Thymus (tissue), 11 donors: ENCODE data around the gene BPI. TPM values are rescaled to one million over a fixed set of nuclear protein-coding genes. Genes with fewer than 3 reads are reported as not detected.
"Not testable (repeated sequence)": the region's sequence is repeated elsewhere in the genome, so short reads cannot be mapped to it uniquely, and the experiment has no call there.

Source experiments
- DNase-seq, 9 donors: peaks; one replicate each; pipeline ENCODE4 v3.0.0-alpha.2; 2013; ENCODE audit warnings: low spot score in 9 of 9, low read depth in 6 of 9, missing footprints in 1 of 9
- H3K27ac ChIP-seq, 2 donors: one replicate each; pipeline ENCODE4 v1.5.1; 2013; ENCODE audit warnings: control low read depth in 1 of 2, low read depth in 1 of 2, low read length in 1 of 2, mild to moderate bottlenecking in 1 of 2, moderate library complexity in 1 of 2
- H3K27me3 ChIP-seq, 2 donors: one replicate each; pipeline ENCODE4 v1.5.1; 2013; ENCODE audit warnings: low read length in 1 of 2; ENCODE audit not compliant: control insufficient read depth in 2 of 2, insufficient read depth in 1 of 2
- H3K36me3 ChIP-seq, 2 donors: one replicate each; pipeline ENCODE4 v1.5.1; 2013; ENCODE audit warnings: low read length in 1 of 2, mild to moderate bottlenecking in 1 of 2, moderate library complexity in 1 of 2; ENCODE audit not compliant: control insufficient read depth in 2 of 2, insufficient read depth in 2 of 2
- H3K4me1 ChIP-seq, 2 donors: one replicate each; pipeline ENCODE4 v1.5.1; 2013; ENCODE audit warnings: low read length in 2 of 2; ENCODE audit not compliant: control insufficient read depth in 2 of 2, insufficient read depth in 2 of 2
- H3K4me3 ChIP-seq, 2 donors: one replicate each; pipeline ENCODE4 v1.5.1; 2013; ENCODE audit warnings: low read length in 2 of 2, control low read depth in 1 of 2, mild to moderate bottlenecking in 1 of 2
- H3K9me3 ChIP-seq, 2 donors: one replicate each; pipeline ENCODE4 v1.5.1; 2013; ENCODE audit warnings: low read length in 1 of 2, mild to moderate bottlenecking in 1 of 2; ENCODE audit not compliant: control insufficient read depth in 2 of 2, insufficient read depth in 1 of 2
- WGBS: extraction: QIAGEN DNeasy Blood & Tissue Kit; methylation state at CpG from one replicate; pipeline ENCODE4 v1.1.7; 2013; 5-methylcytosine and 5-hydroxymethylcytosine counted together
- polyA plus RNA-seq: library from polyadenylated mRNA; stranded (reverse); fragments of 200-250 nt; gene quantifications from one replicate; pipeline ENCODE4 v1.2.3, GENCODE V29; 2013
- total RNA-seq: library from RNA; stranded (reverse); fragments of 120-200 nt; gene quantifications from one replicate; pipeline ENCODE4 v1.2.4, GENCODE V29; 2013
- donor health status: healthy.

Gene BPI
- total and polyA plus RNA-seq, 2 donors = 0.57 to 2.1 TPM

DNA sequence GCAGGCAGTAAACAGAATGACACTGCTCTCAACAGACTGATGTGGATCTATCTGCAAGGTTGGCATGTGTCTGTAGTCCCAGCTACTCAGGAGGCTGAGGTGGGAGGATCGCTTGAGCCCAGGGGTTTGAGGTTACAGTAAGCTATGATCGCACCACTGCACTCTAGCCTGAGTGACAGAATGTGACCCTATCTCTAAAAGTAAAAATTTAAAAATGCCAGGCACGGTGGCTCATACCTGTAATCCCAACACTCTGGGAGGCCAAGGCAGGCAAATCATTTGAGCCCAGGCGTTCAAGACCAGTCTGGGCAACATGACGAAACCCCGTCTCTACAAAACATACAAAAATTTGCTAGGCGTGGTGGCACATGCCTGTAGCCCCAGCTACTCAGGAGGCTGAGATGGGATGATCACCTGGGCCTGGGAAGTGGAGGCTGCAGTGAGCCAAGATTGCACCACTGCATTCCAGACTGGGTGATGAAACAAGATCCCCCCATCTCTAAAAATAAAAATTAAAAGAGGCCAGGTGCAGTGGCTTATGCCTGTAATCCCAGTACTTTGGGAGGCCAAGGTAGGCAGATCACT is 19.8 kb upstream of the BPI start:
- 95% methylated on average over 7 of the region's 7 CpGs for WGBS
- not testable (repeated sequence) for H3K27ac ChIP-seq, H3K9me3 ChIP-seq, H3K4me3 ChIP-seq, H3K4me1 ChIP-seq, H3K27me3 ChIP-seq, H3K36me3 ChIP-seq, DNase-seq

DNA sequence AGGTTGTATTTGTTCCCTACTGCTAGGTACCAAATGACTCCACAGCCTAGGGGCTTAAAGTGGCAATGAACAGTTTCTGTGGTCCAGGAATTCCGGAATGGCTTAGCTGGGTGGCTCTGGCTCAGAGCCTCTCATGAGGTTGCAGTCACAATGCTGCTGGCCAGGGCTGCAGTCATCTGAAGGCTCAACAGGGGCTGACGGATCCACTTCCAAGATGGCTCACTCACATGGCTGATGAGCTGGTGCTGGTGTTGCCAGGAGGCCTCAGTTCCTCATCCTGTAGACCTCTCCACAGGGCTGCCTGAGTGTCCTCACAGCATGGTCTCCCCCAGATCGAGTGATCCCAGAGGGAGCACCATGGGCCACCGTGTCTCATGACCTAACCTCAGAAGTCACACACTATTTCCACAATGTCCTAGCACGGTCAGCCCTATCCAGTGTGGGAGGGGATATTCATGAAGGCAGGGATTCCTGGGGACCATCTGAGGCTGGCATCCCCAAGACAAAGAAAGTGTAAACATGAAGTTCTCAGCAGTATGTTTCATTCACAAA is 19.0 kb upstream of the BPI start:
- H3K36me3 ChIP-seq = no peaks in the 10 kb centered on the region
- H3K9me3 ChIP-seq = no peaks in the 10 kb centered on the region
- no peak overlapping the region for H3K27ac ChIP-seq
- 95% methylated on average over 5 of the region's 5 CpGs for WGBS
- DNase-seq = no peak
- H3K4me3 ChIP-seq = no peak overlapping the region
- H3K27me3 ChIP-seq = peaks cover 0 to 9% of the 10 kb centered on the region in 2 donors
- no peaks in the 10 kb centered on the region for H3K4me1 ChIP-seq

DNA sequence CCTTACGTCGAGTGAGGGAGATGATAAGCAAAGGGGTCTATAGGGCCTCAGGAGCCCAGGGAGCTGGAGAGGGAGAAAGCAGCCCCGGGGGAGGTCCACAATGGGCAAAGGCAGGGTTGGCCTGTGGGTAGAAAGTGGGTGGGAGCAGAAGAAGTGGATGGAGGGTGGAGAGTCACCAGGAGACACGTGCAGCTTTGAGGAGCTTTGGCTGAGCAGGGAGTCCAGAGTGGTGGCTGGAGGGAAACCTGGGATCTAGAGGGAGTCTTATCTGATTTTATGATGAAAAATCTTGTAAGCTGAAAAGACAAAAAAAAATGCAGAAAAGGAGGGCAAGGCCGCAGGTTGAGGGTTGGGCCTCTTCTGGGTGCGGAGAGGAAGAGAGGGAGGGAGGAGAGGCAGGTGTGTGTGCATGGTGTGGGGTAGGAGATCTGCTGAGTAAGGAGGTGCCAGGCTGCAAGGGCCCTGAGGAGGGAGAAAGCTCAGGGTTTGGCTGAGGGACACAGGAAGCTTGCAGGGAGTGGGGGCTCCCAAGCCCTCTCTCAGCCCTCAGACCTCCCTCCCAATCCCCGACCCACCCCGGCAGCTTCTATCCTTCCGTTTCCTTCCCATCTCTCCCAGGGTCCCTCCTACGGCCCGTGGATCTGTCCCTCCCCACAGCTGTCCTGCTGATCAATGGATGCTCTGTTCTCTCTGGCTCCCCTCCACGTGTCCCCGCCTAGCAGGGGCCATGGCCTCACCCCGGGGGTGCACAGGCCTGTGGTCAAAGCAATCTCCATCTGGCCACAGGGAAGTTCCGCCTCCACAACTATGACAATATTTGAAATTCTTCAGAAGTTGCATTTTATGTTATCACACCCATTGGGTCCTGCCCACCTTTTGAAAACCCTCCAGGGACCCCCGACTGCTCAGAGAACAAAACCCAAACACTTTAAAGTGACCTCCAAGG is 17.1 kb upstream of the BPI start:
- Histone ChIP-seq H3K4me1 (no peaks in the 10 kb centered on the region), H3K27me3 (peaks cover 0 to 14% of the 10 kb centered on the region in 2 donors), H3K9me3 (no peaks in the 10 kb centered on the region), H3K36me3 (no peaks in the 10 kb centered on the region), H3K27ac (no peak overlapping the region), H3K4me3 (no peak overlapping the region)
- WGBS = 70% methylated on average over 16 of the region's 16 CpGs
- DNase-seq = no peak

DNA sequence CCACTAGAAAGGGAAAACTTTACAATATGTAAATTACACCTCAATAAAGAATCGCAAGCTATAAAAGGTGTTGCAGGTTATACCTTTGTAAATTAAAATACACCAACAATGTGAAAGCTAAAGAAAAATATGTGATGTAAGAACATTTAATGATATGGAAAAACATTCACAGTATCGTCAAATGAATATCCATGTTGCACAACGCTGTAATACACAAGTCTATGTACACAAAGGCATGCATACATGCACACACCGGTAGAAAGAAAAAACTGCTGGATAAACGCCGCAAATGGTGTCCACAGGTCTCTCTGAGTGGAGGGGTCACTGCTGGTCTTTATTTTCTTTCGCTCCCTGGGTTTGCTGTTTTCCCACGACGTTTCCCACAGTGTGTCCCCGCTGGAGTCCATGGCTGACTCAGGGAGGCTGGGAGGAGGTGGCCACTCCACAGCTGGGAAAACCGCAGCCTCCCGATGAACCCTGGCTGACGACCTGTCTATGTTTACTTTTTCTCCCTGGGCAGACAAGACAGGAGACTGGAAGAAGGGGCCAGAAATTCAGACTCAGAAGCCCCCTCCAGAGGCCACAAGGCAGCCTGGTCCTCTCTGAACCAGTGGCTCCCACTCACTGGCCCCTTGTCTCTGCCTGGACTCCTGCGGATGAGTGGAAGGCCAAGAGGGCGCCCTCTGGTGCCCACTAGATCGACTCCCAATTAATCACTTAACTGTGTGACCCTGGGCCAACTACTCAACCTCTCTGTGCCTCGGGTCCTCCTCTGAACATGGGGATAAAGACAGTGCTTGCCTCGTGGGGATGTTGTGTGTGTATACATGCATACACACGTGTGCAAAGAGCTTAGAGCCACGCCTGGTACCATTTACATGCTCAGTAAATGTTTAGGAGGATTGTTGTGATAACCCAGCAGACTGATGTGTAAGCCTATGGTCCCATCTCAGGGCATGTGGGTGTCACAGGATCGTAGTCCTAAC is 12.8 kb upstream of the BPI start:
- H3K4me1 ChIP-seq = no peaks in the 10 kb centered on the region
- H3K9me3 ChIP-seq = no peaks in the 10 kb centered on the region
- no peak overlapping the region for H3K4me3 ChIP-seq
- no peak overlapping the region for H3K27ac ChIP-seq
- 65% methylated on average over 21 of the region's 21 CpGs for WGBS
- peaks cover 0 to 14% of the 10 kb centered on the region in 2 donors for H3K27me3 ChIP-seq
- no peaks in the 10 kb centered on the region for H3K36me3 ChIP-seq
- DNase-seq = no peak

DNA sequence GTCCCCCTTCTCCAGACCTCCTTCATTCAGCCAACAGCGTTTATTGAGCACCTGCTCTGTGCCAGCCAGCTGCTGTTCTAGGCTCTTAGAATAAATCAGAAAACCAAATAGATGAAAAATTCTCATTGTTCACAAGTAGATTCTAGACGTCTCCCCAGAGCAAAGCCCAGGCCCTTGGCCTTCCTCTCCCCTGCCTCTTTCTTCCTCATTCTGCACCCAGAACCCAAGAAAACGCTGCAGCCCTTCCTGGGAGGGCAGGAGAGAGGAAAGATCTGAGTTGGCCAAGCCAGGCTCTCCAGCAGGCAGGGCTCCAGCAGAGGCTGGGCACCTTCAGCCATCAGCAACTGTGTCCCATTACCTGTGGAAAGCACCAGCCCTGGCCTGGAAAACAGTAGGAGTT is 12.0 kb upstream of the BPI start:
- Histone ChIP-seq H3K9me3 (no peaks in the 10 kb centered on the region), H3K27me3 (peaks cover 0 to 10% of the 10 kb centered on the region in 2 donors), H3K4me3 (no peak overlapping the region), H3K36me3 (no peaks in the 10 kb centered on the region), H3K4me1 (no peaks in the 10 kb centered on the region), H3K27ac (no peak overlapping the region)
- 52% methylated on average over 3 of the region's 3 CpGs for WGBS
- no peak for DNase-seq

DNA sequence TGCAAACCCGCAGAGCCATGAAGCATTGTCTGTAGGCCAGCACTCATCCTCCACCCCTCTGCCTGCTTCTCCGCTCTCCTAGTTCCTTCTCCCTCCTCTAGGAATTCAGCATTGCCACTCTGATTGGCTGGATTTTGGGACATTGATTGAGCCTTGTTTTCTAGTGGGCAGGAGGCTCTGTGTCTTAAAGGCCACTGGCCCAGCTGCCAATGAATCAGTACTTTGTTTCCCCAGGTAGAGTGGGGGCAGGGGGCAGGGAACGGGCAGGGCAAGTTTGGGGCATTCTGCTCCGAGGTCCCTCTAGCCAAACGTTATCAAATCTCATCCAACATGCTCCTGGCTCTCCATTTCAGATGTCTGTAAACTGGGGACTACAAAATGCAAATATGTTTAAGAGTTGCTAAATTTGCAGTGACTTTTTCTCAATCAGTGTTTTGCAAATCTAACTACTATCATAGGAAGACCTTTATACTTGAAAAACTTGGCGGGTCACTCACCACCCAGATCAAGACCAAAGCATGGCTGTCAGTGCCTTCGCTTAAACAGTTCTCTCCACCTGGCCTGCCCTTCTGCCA is 10.4 kb upstream of the BPI start:
- no peak for DNase-seq

DNA sequence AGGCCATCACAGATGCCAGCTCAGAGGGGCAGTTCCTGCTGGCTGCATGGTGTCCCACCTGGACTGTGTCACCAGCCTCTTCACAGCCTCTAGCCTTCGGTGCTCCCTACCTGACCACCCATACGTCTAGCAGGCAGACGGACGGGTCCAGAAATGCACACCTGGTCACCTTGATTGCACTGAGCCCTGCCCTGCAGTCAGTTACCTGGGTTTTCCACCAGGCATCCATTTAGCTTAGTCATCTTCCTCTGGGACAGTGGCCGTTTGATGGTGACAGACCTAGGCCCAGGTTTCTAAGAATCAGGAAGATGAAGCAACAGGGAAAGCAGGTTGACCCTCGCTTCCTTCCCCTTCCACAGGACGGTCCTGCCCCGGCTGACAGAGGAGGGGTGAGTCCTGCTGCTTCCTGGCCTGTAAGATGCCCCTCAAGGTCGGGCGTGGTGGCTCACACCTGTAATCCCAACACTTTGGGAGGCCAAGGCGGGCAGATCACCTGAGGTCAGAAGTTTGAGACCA is 9.8 kb upstream of the BPI start:
- no peak for DNase-seq
- no peaks in the 10 kb centered on the region for H3K4me1 ChIP-seq
- no peaks in the 10 kb centered on the region for H3K9me3 ChIP-seq
- H3K27ac ChIP-seq = no peak overlapping the region
- H3K27me3 ChIP-seq = peaks cover 0 to 11% of the 10 kb centered on the region in 2 donors
- WGBS = 78% methylated on average over 11 of the region's 11 CpGs
- no peaks in the 10 kb centered on the region for H3K36me3 ChIP-seq
- no peak overlapping the region for H3K4me3 ChIP-seq

More for the DNA sequence above, 10.4 kb upstream of the BPI start:
- H3K4me1 ChIP-seq = no peaks in the 10 kb centered on the region
- no peaks in the 10 kb centered on the region for H3K9me3 ChIP-seq
- H3K27ac ChIP-seq = no peak overlapping the region
- H3K27me3 ChIP-seq = peaks cover 0 to 6% of the 10 kb centered on the region in 2 donors
- no peak overlapping the region for H3K4me3 ChIP-seq
- no peaks in the 10 kb centered on the region for H3K36me3 ChIP-seq
- WGBS = 96% methylated on average over 7 of the region's 7 CpGs

DNA sequence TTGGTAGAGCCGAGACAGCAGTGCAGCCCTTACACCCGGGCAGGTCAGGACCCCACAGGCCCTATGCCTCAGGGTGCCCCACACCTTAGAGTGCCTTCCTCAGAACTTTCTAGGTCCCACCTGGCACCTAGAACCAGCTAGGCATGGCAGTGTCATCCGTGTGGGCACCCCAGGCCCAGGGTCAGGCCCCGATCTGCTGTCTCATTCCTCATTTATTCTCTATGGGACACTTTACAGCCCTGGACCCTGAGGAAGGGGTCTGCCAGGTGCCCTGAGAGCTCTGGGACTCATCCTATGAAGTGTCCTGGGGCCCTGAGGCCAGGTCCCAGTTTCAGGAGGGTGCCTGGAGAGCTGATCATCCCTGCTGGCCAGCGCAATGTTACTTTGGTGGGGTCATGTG is 8.1 kb upstream of the BPI start:
- H3K4me1 ChIP-seq = peaks cover 0 to 5% of the 10 kb centered on the region in 2 donors
- no peak overlapping the region for H3K4me3 ChIP-seq
- H3K36me3 ChIP-seq = no peaks in the 10 kb centered on the region
- no peak for DNase-seq
- H3K27ac ChIP-seq = no peak overlapping the region
- 97% methylated on average over 5 of the region's 5 CpGs for WGBS
- H3K27me3 ChIP-seq = peaks cover 0 to 11% of the 10 kb centered on the region in 2 donors
- no peaks in the 10 kb centered on the region for H3K9me3 ChIP-seq
